PC-9 (cell line): ENCODE measurements around the gene CFAP99. TPM values are rescaled to one million over a fixed set of nuclear protein-coding genes. Genes with fewer than 3 reads are reported as not detected.

Experiments
- BruUV-seq: library from RNA; stranded (reverse); fragments of 400-500 nt; replicated peaks from 2 replicates; lab custom pipeline; 2021; lab: Mats Ljungman, UMichigan
- CTCF ChIA-PET: fragments of 300-600 bp; sonication (Branson Sonifier 250); formaldehyde crosslinking; loops from one replicate; lab custom pipeline; 2022; ENCODE audit warnings: antibody characterized with exemption; lab: Charles Lee
- POLR2A ChIA-PET: fragments of 300-600 bp; sonication (Branson Sonifier 250); formaldehyde crosslinking; loops from one replicate; lab custom pipeline; 2022; ENCODE audit warnings: antibody characterized with exemption; ENCODE audit not compliant: unreplicated experiment; lab: Charles Lee
- DNase-seq, 2 experiments: peaks; one replicate each; pipeline versions ENCODE4 v3.0.0 to v3.0.0-alpha.2; 2015 to 2022; ENCODE audit warnings: mixed read lengths in 1 of 2
- H2AFZ ChIP-seq: fragments of 200-600 bp; sonication (generic); 2 replicates; pipeline ENCODE4 v1.8.1; 2017; ENCODE audit warnings: antibody characterized with exemption
- H3F3A ChIP-seq: fragments of 200-600 bp; sonication (generic); 2 replicates; pipeline ENCODE4 v1.8.1; 2017; ENCODE audit warnings: antibody characterized with exemption, mild to moderate bottlenecking, low read depth; ENCODE audit not compliant: insufficient read depth
- H3K27ac ChIP-seq: fragments of 200-600 bp; sonication (generic); 2 replicates; pipeline ENCODE4 v1.6.1; 2016; ENCODE audit warnings: mixed run types
- H3K27me3 ChIP-seq: fragments of 200-600 bp; sonication (generic); 2 replicates; pipeline ENCODE4 v1.6.1; 2016; ENCODE audit warnings: low read depth, mixed run types; ENCODE audit not compliant: insufficient read depth
- H3K36me3 ChIP-seq: fragments of 200-600 bp; sonication (generic); 2 replicates; pipeline ENCODE4 v1.6.1; 2016; ENCODE audit warnings: low read depth, mixed run types
- H3K4me1 ChIP-seq: fragments of 200-600 bp; sonication (generic); replicated peaks from 2 replicates; pipeline ENCODE4 v1.6.1; 2016; ENCODE audit warnings: mixed run types; ENCODE audit not compliant: insufficient read depth
- H3K4me2 ChIP-seq: fragments of 200-600 bp; sonication (generic); 2 replicates; pipeline ENCODE4 v1.6.1; 2017; ENCODE audit warnings: mixed run types
- H3K4me3 ChIP-seq: fragments of 200-600 bp; sonication (generic); 2 replicates; pipeline ENCODE4 v1.6.1; 2016; ENCODE audit warnings: mixed run types
- H3K79me2 ChIP-seq: fragments of 200-600 bp; sonication (generic); 2 replicates; pipeline ENCODE4 v1.6.1; 2017; ENCODE audit warnings: low read depth, mixed run types
- H3K9me2 ChIP-seq: fragments of 200-600 bp; sonication (generic); 2 replicates; pipeline ENCODE4 v1.8.1; 2017; ENCODE audit warnings: mild to moderate bottlenecking; ENCODE audit not compliant: insufficient read depth
- H3K9me3 ChIP-seq: fragments of 200-600 bp; sonication (generic); 2 replicates; pipeline ENCODE4 v1.8.1; 2016; ENCODE audit warnings: low read depth; ENCODE audit not compliant: insufficient read depth
- H4K20me1 ChIP-seq: fragments of 200-600 bp; sonication (generic); 2 replicates; pipeline ENCODE4 v1.8.1; 2017; ENCODE audit not compliant: insufficient read depth
- CTCF ChIP-seq: fragments of 200-600 bp; sonication (generic); conservative IDR thresholded peaks from 2 replicates; pipeline ENCODE4 v1.6.1; 2017; ENCODE audit warnings: mixed run types, antibody characterized with exemption, mild to moderate bottlenecking, moderate library complexity
- EZH2 ChIP-seq: fragments of 200-600 bp; sonication (generic); IDR thresholded peaks from 2 replicates; pipeline ENCODE4 v1.8.0; 2017; ENCODE audit warnings: antibody characterized with exemption, low read depth
- intact Hi-C: fragments of 100-400 bp; cut with micrococcal nuclease; formaldehyde crosslinking; loops from one replicate; pipeline ENCODE4 v1.10.0; 2022; ENCODE audit not compliant: unreplicated experiment
- total RNA-seq: library from RNA; stranded (reverse); gene quantifications from 2 replicates; pipeline ENCODE4 v1.2.3, GENCODE V29; 2021

The CFAP99 gene
- total RNA-seq, 1 experiment from 2014 or later: 0.85 TPM

- peaks cover 6% of the 10 kb centered on the region; the same call in 1 of the 2 replicates for H3F3A ChIP-seq
- intact Hi-C loops: no loop called here
- CTCF ChIA-PET: no interaction called here
- no peak overlapping the region for H3K4me3 ChIP-seq
- peaks cover 22% of the 10 kb centered on the region for H4K20me1 ChIP-seq
- peaks cover 29% of the 10 kb centered on the region for H3K79me2 ChIP-seq
- H3K36me3 ChIP-seq: peaks cover 8% of the 10 kb centered on the region; the same call in 1 of the 2 replicates
- H3K4me1 ChIP-seq: 0 out of 2 replicates have a peak, but pooled peaks cover 5% of the 10 kb centered on the region
- H3K27me3 ChIP-seq: no peaks in the 10 kb centered on the region
- no peaks in the 10 kb centered on the region for H3K9me2 ChIP-seq
- no peak overlapping the region for H2AFZ ChIP-seq
- H3K4me2 ChIP-seq: no peak overlapping the region
- no peak for DNase-seq
- no peaks in the 10 kb centered on the region for H3K9me3 ChIP-seq
- POLR2A ChIA-PET: interaction anchor here (0.6 kb wide), 1 partner anchor 24 kb away, joined by 4 read pairs; no protein-coding TSS in a partner anchor
- TF ChIP-seq EZH2: no peak
- no peak for TF ChIP-seq CTCF
- no TSS peak for BruUV-seq
- H3K27ac ChIP-seq: no peak overlapping the region
These were observed 74.2 kb downstream of the CFAP99 start for GRCh38 chr4:2492970-2493369.

GRCh38 chr4:2494992-2495391, 76.2 kb downstream of the CFAP99 start:
- H2AFZ ChIP-seq: no peak overlapping the region
- no peak overlapping the region for H3K4me2 ChIP-seq
- H4K20me1 ChIP-seq: peaks cover 11% of the 10 kb centered on the region
- 0 out of 2 replicates have a peak, but pooled peaks cover 4% of the 10 kb centered on the region for H3K4me1 ChIP-seq
- peaks cover 8% of the 10 kb centered on the region; the same call in 1 of the 2 replicates for H3K36me3 ChIP-seq
- BruUV-seq: no TSS peak
- POLR2A ChIA-PET: no interaction called here
- intact Hi-C loops: no loop called here
- TF ChIP-seq EZH2 (no peak), CTCF (no peak)
- no peak overlapping the region for H3K27ac ChIP-seq
- no peak for DNase-seq
- CTCF ChIA-PET: no interaction called here
- H3K27me3 ChIP-seq: no peaks in the 10 kb centered on the region
- H3K9me3 ChIP-seq: no peaks in the 10 kb centered on the region
- peaks cover 18% of the 10 kb centered on the region for H3K79me2 ChIP-seq
- no peak overlapping the region for H3K4me3 ChIP-seq
- H3K9me2 ChIP-seq: no peaks in the 10 kb centered on the region
- H3F3A ChIP-seq: peaks cover 3% of the 10 kb centered on the region; the same call in 1 of the 2 replicates

DNA sequence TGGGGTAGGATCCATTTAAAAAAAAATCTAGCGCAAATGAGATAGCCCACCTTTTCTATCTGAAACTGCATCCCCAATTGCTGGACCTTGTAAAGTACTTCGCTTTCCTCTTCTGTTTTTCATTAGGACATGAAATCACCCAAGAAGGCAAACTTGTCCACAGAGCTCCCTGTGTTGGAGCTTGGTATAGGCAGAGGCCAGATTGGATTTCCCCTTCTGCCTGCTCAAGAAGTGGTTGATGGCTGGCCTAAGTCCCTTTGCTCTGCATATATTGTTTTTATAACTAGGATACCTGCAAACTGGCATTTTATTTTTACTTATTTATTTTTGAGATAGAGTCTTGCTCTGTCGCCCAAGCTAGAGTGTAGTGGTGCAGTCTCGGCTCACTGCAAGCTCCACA, 78.6 kb downstream of the CFAP99 start:
- Histone ChIP-seq H3K4me3 (no peak overlapping the region), H3K36me3 (peaks cover 6% of the 10 kb centered on the region), H3K9me2 (no peaks in the 10 kb centered on the region), H3K79me2 (peaks cover 8% of the 10 kb centered on the region), H3K27me3 (no peaks in the 10 kb centered on the region), H3K27ac (no peak overlapping the region), H3F3A (no peaks in the 10 kb centered on the region), H4K20me1 (peaks cover 8% of the 10 kb centered on the region; the same call in 1 of the 2 replicates), H3K4me1 (no peaks in the 10 kb centered on the region), H2AFZ (no peak overlapping the region), H3K9me3 (no peaks in the 10 kb centered on the region), H3K4me2 (no peak overlapping the region)
- ChIA-PET POLR2A (no interaction called here), CTCF (no interaction called here)
- no peak for TF ChIP-seq EZH2
- TF ChIP-seq CTCF: no peak
- intact Hi-C loops: no loop called here
- no TSS peak for BruUV-seq
- no peak for DNase-seq
